SJCRH30 (cell line): ENCODE measurements around the gene TSKU. TPM values are rescaled to one million over a fixed set of nuclear protein-coding genes. Genes with fewer than 3 reads are reported as not detected.
"Not testable (repeated sequence)": the region's sequence is repeated elsewhere in the genome, so short reads cannot be mapped to it uniquely, and the experiment has no call there.

Source experiments
- DNase-seq, 2 experiments: peaks; one replicate each; pipeline ENCODE4 v3.0.0-alpha.2; 2015 to 2020
- H3K27ac ChIP-seq: fragments of 250-450 bp; sonication (Bioruptor Pico); 2 replicates; pipeline ENCODE4 v1.5.1; 2020; ENCODE audit warnings: mild to moderate bottlenecking, moderate library complexity
- H3K27me3 ChIP-seq: fragments of 250-450 bp; sonication (Bioruptor Pico); 2 replicates; pipeline ENCODE4 v1.5.1; 2020; ENCODE audit warnings: mild to moderate bottlenecking, moderate library complexity
- H3K36me3 ChIP-seq: fragments of 250-450 bp; sonication (Bioruptor Pico); 2 replicates; pipeline ENCODE4 v1.5.1; 2020; ENCODE audit warnings: mild to moderate bottlenecking, moderate library complexity
- H3K4me1 ChIP-seq: fragments of 250-450 bp; sonication (Bioruptor Pico); 2 replicates; pipeline ENCODE4 v1.5.1; 2020; ENCODE audit warnings: mild to moderate bottlenecking, moderate library complexity
- H3K4me3 ChIP-seq: fragments of 250-450 bp; sonication (Bioruptor Pico); 2 replicates; pipeline ENCODE4 v1.5.1; 2020; ENCODE audit warnings: mild to moderate bottlenecking, moderate library complexity
- H3K9me3 ChIP-seq: fragments of 250-450 bp; sonication (Bioruptor Pico); replicated peaks from 2 replicates; pipeline ENCODE4 v1.5.1; 2020; ENCODE audit warnings: mild to moderate bottlenecking, moderate library complexity
- total RNA-seq: library from RNA; depleted of rRNA; stranded (reverse); fragments of >200 nt; shearing (Covaris generic); gene quantifications from 2 replicates; pipeline ENCODE4 v1.2.3, GENCODE V29; 2014; rRNA removed

Gene TSKU, protein sequence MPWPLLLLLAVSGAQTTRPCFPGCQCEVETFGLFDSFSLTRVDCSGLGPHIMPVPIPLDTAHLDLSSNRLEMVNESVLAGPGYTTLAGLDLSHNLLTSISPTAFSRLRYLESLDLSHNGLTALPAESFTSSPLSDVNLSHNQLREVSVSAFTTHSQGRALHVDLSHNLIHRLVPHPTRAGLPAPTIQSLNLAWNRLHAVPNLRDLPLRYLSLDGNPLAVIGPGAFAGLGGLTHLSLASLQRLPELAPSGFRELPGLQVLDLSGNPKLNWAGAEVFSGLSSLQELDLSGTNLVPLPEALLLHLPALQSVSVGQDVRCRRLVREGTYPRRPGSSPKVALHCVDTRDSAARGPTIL
- 18.2 and 21.2 TPM in 2 replicates for total RNA-seq

DNA sequence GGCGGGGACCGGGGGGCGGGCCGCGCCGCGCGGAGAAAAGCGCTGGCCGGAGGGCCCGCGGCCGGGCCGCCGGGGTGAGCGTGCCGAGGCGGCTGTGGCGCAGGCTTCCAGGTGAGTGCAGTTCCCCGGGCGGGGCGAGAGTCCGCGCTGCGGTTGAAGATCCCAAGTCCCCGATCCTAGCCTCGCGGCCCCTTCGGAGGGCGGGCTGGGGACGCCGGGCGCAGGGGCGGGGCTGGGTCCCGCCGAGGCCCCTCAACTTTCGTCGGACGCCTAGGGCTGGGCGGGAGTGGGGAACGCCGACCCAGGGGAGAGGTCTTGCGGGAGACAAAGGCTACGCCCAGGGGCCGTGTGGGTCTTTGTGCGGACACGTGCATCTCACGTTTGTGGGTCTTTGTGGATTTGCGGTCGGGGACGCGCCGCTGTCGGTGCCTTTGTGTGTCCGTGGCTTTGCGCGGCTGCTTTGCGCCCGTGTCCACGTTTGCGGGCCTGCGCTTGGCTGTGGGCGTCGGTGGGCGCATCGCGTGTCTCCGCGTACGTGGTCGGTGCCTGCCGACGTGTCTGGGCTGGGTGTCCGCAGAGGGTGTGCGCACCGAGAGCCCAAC, at the start of gene TSKU:
Gene TSKU (plus strand): TSS at position 63 of the 602 bp plus-strand sequence. CDS start 12,261 bp downstream, outside the sequence.
- Histone ChIP-seq H3K4me1 (no peaks in the 10 kb centered on the region), H3K9me3 (no peaks in the 10 kb centered on the region), H3K27ac (peak within 1 kb of the TSS; percentile 83), H3K4me3 (peak within 1 kb of the TSS; percentile 97), H3K27me3 (no peaks in the 10 kb centered on the region), H3K36me3 (no peaks in the 10 kb centered on the region)
- DNase-seq: peak; percentile 56 to 66

DNA sequence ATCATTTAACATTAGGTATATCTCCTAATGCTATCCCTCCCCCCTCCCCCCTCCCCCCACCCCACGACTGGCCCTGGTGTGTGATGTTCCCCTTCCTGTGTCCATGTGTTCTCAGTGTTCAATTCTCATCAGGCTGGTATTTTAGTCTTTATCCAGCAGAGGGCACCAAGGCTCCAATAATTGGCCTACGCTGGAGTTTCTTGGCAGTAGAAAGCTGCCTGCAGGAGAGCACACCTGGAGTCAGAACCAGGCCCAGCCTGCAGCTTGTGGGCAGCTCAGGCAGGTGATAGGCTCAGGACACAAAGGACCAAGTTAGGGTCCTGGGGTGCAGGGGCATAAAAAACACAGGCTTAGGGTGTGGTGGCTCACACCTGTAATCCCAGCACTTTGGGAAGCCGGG, 49.2 kb upstream of the TSKU start:
- H3K27ac ChIP-seq, H3K4me1 ChIP-seq, H3K36me3 ChIP-seq, H3K9me3 ChIP-seq, H3K4me3 ChIP-seq, H3K27me3 ChIP-seq: not testable (repeated sequence)
- peak; percentile 18 to 76 for DNase-seq

DNA sequence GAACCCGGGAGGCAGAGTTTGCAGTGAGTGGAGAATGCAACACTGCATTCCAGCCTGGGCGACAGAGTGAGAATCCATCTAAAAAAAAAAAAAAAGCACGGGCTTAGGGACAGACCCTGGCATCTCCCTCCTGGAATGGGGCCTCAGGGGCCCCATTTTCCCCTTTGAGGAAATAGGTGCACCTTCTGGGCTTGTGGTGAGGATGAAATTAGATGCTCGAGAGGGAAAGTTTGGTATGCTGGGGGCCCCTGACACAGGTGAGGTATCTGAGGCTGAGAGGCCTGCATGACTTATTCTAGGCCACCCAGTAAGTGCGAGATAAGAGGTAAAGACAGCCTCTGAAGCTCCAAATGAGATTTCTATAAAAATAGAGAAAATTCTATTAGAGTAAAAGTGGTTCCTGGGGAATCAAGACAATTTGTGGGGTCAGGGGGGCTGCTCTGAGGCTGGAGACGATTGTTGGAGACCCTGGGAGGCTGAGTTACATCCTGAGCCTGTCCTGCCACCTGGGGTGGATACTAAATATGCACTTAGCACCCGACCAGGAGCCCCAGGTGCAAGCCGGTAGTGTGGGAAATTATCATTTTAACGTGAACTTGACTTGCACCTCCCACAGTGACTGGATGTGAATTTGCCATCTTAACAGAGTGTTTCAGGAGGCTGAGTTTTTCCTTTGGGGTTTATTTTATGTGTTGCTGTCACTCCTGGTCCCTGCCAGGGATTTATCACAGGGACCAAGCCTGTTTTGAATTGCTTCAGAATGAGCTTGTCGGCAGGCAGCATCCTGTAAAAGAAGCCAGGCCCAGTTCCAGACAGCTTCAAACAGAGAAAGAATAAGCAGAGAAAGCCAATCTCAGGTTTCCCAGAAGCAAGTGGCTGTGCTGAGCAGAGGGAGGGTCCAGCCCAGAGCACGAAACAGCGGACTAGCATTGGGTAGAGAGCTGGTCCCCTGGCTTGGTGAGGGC, 48.4 kb upstream of the TSKU start:
- Histone ChIP-seq H3K4me1 (no peaks in the 10 kb centered on the region), H3K27ac (no peak overlapping the region), H3K36me3 (no peaks in the 10 kb centered on the region), H3K27me3 (no peaks in the 10 kb centered on the region), H3K9me3 (no peaks in the 10 kb centered on the region), H3K4me3 (no peak overlapping the region)
- DNase-seq: no peak

DNA sequence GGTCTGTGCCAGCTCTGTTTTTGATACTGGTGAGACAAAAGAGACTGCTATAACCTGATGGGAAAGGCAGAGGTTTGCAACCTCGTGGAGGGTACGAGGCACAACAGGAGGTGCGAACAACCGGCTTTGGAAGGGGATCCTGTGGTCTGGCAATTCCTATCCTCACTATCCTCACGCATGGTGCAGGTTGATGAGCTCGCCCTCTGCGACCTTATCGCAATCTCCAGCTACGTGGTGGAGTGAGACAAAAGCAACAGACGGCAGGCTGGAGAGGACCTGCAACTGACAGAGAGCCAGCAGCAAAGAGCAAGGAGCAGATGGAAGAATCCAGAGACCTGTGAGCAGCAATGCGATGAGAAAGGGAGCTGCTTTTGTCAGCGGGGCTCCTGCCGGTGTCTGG, 47.3 kb upstream of the TSKU start:
- no peaks in the 10 kb centered on the region for H3K36me3 ChIP-seq
- no peaks in the 10 kb centered on the region for H3K27me3 ChIP-seq
- H3K4me1 ChIP-seq: no peaks in the 10 kb centered on the region
- DNase-seq: no peak
- H3K27ac ChIP-seq: no peak overlapping the region
- H3K4me3 ChIP-seq: no peak overlapping the region
- H3K9me3 ChIP-seq: no peaks in the 10 kb centered on the region

DNA sequence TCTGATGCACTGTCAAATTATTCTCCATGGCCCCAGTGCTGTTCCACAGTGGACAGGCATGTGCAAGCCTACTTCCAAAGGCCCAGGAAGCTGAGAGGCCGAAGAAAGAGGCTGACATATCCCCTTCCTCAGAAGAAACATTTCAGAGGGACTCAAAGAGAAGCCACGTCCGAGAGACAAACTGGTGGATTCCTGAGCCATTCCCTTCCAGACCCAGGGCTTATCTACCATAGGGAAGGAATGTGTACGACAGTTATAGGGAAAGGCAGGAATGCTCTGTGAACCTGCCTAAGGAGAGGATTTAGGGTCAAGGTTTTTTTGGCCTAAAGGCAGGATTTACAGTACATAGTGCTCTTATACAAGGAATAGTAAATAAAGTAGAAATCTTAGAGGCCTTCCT, 46.9 kb upstream of the TSKU start:
- no peak overlapping the region for H3K4me3 ChIP-seq
- no peak for DNase-seq
- no peaks in the 10 kb centered on the region for H3K4me1 ChIP-seq
- H3K36me3 ChIP-seq: no peaks in the 10 kb centered on the region
- no peak overlapping the region for H3K27ac ChIP-seq
- no peaks in the 10 kb centered on the region for H3K27me3 ChIP-seq
- no peaks in the 10 kb centered on the region for H3K9me3 ChIP-seq

DNA sequence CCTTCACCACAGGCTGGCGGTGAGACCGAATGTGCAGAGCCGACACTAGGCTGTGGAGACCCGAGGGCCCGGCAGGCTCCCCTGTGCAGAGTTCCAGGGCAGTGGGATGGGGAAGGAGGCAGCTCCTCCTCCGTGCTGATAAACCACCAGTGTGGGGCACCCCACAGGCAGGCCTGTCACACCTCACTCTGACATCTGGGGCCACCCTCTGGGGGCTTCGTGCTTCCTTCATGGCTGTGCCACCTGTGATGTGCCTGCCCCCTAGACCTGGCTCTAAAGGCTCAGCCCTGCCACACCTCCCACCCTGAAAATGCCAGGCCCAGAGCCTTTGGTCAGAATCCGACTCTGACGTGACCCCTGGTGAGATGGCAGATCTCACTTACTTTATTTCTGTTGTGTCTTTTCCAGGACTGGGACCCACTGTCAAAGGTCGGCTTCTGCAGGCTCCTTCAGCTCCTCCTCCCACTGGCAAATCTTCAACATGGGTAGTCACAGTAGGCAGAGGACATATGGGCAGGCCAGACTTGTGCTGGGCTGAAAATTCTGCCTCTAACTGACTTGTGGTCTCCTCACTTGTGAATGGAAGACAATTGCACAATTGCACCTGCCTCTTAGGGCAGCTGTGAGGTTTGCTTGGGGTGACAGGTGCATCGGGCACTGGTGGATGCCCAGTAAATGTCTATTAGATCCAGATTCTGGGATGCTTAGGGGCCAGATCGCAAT, 46.2 kb upstream of the TSKU start:
- Histone ChIP-seq H3K4me3 (no peak overlapping the region), H3K9me3 (no peaks in the 10 kb centered on the region), H3K4me1 (no peaks in the 10 kb centered on the region), H3K36me3 (no peaks in the 10 kb centered on the region), H3K27me3 (no peaks in the 10 kb centered on the region), H3K27ac (no peak overlapping the region)
- DNase-seq: no peak

DNA sequence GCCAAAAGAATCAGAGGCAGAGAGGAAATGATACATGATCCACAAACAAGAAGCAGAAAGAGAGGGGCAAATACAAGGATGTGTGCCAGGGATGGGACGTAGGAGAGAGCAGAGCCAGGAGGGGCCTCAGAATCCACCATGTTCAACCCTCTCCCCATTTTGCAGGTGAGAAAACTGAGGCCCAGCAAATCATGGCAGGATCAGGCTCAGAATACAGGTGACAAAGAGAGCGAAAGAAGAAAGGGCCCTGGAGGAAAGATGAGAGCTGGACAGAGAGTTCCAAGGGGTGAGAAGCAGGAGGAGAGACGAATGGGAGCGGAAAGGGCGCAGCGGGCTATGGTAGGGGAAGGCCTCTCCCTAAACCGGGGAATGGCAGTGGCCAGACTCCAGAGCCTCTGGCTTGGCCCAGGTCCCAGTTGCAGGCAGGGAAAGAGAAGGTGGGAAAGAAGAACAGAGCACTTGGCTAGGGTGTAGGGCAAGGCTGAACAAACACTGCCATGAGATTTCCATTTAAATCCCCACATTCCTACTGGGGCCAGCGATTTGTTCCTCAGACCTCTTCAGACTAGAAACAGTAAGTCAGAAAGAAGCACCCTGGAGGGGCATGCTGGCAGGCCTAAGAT, 44.4 kb upstream of the TSKU start:
- no peaks in the 10 kb centered on the region for H3K36me3 ChIP-seq
- H3K27ac ChIP-seq: no peak overlapping the region
- H3K4me3 ChIP-seq: no peak overlapping the region
- H3K27me3 ChIP-seq: no peaks in the 10 kb centered on the region
- DNase-seq: no peak
- no peaks in the 10 kb centered on the region for H3K9me3 ChIP-seq
- peaks cover 12% of the 10 kb centered on the region for H3K4me1 ChIP-seq

DNA sequence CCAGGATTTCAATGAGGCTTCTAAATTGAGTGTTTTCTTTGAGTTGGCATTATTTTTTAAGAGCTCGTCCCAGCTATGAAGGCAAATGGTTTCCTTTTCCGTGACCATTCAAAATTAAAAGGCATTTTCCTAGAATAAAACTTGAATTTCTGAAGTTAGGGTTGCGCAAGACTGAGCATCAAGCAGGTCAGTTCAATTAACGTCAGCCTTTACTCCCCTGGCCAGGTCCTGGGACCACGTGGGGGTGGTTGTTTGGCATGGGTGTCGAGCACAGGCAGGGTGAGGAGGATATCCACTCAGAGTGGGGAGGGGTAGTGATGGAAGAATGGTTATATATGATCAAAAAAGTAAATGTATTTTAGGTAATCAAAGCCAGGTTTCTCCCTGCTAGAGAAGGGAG, 43.4 kb upstream of the TSKU start:
- Histone ChIP-seq H3K27me3 (no peaks in the 10 kb centered on the region), H3K4me1 (peaks cover 12% of the 10 kb centered on the region), H3K9me3 (no peaks in the 10 kb centered on the region), H3K4me3 (no peak overlapping the region), H3K27ac (no peak overlapping the region), H3K36me3 (no peaks in the 10 kb centered on the region)
- no peak for DNase-seq

DNA sequence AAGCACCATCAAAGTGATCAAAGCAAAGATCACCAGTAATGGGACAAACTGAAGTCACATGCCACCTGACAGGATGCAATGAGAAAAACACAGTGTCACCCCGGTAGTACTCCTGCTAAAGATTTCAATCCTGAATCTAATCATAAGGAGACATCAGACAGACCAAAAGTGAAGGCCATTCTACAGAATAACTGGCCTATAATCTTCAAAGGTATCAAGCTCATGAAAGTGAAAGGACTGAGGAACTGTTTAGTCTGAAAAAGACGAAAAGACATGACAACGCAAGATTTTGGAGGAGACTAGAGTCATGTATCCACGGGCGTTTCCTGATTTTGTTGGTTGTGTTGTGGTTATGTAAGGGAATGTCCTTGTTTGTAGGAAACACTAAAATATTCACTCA, 42.4 kb upstream of the TSKU start:
- Histone ChIP-seq H3K36me3 (no peaks in the 10 kb centered on the region), H3K27ac (no peak overlapping the region), H3K4me1 (peaks cover 12% of the 10 kb centered on the region), H3K27me3 (no peaks in the 10 kb centered on the region), H3K9me3 (no peaks in the 10 kb centered on the region), H3K4me3 (no peak overlapping the region)
- DNase-seq: no peak

DNA sequence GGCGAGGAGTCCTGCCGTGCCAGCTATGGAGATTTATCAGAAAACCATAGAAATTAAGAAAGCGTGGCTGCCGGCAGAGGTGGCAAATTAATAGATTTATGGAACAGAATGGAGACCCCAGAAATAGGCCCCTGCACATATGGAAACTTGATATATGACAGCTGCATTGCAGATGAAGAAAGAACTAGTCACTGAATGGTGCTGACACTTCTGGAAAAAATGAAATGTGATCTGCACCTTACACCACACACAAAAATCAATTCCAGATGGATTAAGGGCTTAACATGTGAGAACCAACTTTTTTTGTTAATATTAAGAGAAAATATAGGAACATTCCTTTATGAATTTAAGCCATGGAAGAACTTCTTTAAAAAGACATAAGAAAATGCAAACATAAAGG, 40.3 kb upstream of the TSKU start:
- H3K36me3 ChIP-seq: no peaks in the 10 kb centered on the region
- H3K4me1 ChIP-seq: peaks cover 12% of the 10 kb centered on the region
- no peak overlapping the region for H3K4me3 ChIP-seq
- H3K9me3 ChIP-seq: no peaks in the 10 kb centered on the region
- peak in 1 of 2 experiments; percentile 71 for DNase-seq
- H3K27me3 ChIP-seq: no peaks in the 10 kb centered on the region
- H3K27ac ChIP-seq: no peak overlapping the region

DNA sequence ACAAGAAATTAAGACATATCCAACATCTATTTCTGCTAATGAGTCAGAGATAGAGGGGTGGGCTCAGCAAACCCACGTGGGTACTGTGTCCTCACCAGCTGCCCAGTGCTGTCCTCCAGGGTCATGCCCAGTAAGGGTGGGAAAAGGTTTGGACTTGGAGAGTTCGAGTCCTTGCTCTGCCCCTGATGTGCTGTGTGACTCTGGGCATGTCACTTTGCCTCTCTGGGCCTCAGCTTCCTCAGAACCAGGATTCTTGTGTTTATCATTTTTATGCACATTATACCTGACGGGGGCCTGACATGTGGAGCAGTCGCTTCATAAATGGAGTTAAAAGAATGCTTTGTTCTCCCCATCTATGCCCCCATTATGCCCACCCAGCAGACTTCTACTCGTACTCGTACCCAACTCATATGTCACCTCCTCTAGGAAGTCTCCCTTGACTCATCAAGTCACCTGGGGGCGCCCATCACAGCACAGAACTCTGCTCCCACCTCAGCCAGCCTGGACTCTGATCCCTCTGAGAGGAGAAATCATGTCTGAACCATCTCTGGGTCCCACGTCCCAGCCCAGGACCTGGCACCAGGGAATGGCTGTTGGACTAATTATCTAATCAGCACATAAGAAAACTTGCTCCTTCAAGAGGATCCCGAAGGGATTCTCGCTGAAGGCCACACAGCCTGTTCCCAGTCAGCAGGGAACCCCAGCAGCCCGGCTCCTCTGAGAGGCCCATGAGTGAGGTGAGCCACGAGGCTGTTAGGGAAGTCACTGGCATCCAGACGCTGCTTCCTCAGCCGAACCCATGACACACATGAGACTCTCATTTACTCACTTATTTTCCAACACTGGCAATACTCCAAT, 38.7 kb upstream of the TSKU start:
- DNase-seq: peak in 1 of 2 experiments; percentile 26
- H3K36me3 ChIP-seq: no peaks in the 10 kb centered on the region

DNA sequence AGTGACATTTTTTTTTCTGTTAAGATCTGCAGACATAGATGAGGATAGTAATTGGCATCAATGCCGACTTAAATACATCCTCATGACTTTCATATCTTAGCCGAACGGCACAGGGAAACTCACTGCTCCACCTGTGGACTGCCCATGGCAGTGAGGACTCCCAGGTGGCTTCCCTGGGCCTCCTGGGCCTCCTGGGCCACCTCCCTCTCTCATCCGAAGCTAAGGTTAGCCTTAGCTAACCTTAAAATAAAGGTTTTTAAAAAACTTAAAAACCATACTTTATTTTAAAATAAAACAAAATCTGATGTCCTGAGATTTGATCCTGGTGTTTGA, 38.1 kb upstream of the TSKU start:
- H3K4me3 ChIP-seq: no peak overlapping the region
- peaks cover 12% of the 10 kb centered on the region for H3K4me1 ChIP-seq
- H3K9me3 ChIP-seq: no peaks in the 10 kb centered on the region
- no peak overlapping the region for H3K27ac ChIP-seq
- no peaks in the 10 kb centered on the region for H3K27me3 ChIP-seq
- DNase-seq: no peak
- H3K36me3 ChIP-seq: no peaks in the 10 kb centered on the region

More for the DNA sequence above, 38.7 kb upstream of the TSKU start:
- Histone ChIP-seq H3K27me3 (no peaks in the 10 kb centered on the region), H3K9me3 (no peaks in the 10 kb centered on the region), H3K27ac (no peak overlapping the region), H3K4me1 (peaks cover 12% of the 10 kb centered on the region), H3K4me3 (no peak overlapping the region)

DNA sequence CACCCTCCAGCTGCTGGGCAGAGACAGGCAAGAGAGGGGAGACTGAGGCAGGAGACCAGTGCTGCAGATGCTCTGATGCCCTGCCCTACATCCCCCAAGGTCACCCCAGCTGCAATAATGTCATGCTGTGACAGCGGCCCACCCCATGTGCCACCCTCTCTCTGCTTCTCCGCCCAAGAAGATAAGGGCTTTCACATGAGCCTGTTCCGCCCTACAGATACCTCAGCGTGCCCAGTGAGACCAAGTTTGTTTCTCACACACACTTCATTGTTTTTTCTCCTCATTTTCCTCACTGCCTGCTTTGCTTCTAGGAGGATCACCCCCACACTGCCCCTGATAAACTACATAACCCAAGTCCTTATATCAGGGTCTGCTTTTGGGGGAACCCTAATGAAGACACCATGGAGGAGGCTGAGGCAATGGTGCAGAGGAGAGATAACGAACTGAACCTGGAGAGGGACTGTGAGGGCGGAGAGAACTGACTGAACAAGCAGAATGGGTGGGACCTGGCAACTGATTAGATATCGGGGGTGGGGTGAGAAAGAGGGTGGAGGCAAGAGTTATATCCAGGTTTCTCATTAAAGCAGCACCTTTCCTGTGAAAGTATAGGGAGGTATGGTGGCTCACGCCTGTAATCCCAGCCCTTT, 37.5 kb upstream of the TSKU start:
- no peaks in the 10 kb centered on the region for H3K9me3 ChIP-seq
- H3K27ac ChIP-seq: no peak overlapping the region
- H3K4me1 ChIP-seq: peaks cover 12% of the 10 kb centered on the region
- H3K27me3 ChIP-seq: no peaks in the 10 kb centered on the region
- no peak for DNase-seq
- no peak overlapping the region for H3K4me3 ChIP-seq
- H3K36me3 ChIP-seq: no peaks in the 10 kb centered on the region
